Left lobe of liver (tissue), 2 donors: ENCODE measurements around the gene AQP12B. TPM values are rescaled to one million over a fixed set of nuclear protein-coding genes. Genes with fewer than 3 reads are reported as not detected.

Experiments
- ATAC-seq: fragments of 200-7000 bp; cut with Tn5 transposase; one replicate; pipeline ENCODE4 v1.9.1; 2020; ENCODE audit warnings: mild to moderate bottlenecking, moderate library complexity
- DNase-seq: peaks from one replicate; pipeline ENCODE4 v3.0.0-alpha.2; 2020; ENCODE audit warnings: low spot score
- total RNA-seq: library from RNA; stranded (reverse); gene quantifications from one replicate; pipeline ENCODE4 v1.2.1, GENCODE V29; 2021
- donor health status: DM: no; HTN: no; CAD: no; lungs with moderate emphysema.
- donor health status: DM: no; HTN: yes; CAD: no.

The AQP12B gene
- total RNA-seq, 1 donor from 2014 or later, result not detected

GRCh38 chr2:240718896-240719490, 36.3 kb upstream of the AQP12B start:
- no peak for ATAC-seq
- DNase-seq, result no peak

- DNase-seq, result no peak
These were observed 35.2 kb upstream of the AQP12B start for GRCh38 chr2:240717681-240718581.

GRCh38 chr2:240717181-240717641, 34.5 kb upstream of the AQP12B start:
- DNase-seq, result no peak
- ATAC-seq, result no peak

More at GRCh38 chr2:240717681-240718581, 35.2 kb upstream of the AQP12B start:
- no peak for ATAC-seq

GRCh38 chr2:240716130-240716798, 33.6 kb upstream of the AQP12B start:
- DNase-seq (no peak), ATAC-seq (no peak)

- DNase-seq (no peak), ATAC-seq (no peak)
These were observed 32.4 kb upstream of the AQP12B start for GRCh38 chr2:240714747-240715725.

- ATAC-seq, result no peak
- no peak for DNase-seq
These were observed 31.5 kb upstream of the AQP12B start for GRCh38 chr2:240713928-240714746.

- DNase-seq (no peak), ATAC-seq (no peak)
These were observed 30.6 kb upstream of the AQP12B start for GRCh38 chr2:240713071-240713927.

- no peak for ATAC-seq
- no peak for DNase-seq
These were observed 29.4 kb upstream of the AQP12B start for GRCh38 chr2:240712121-240712520.

- DNase-seq (no peak), ATAC-seq (no peak)
These were observed 29.0 kb upstream of the AQP12B start for GRCh38 chr2:240711701-240712100.

GRCh38 chr2:240711296-240711695, 28.6 kb upstream of the AQP12B start:
- ATAC-seq, result no peak
- DNase-seq, result no peak

GRCh38 chr2:240708457-240708856, 25.8 kb upstream of the AQP12B start:
- no peak for DNase-seq

GRCh38 chr2:240707821-240708220, 25.1 kb upstream of the AQP12B start:
- ATAC-seq, result no peak

More at GRCh38 chr2:240708457-240708856, 25.8 kb upstream of the AQP12B start:
- no peak for ATAC-seq

GRCh38 chr2:240707043-240707756, 24.5 kb upstream of the AQP12B start:
- no peak for DNase-seq
- ATAC-seq, result no peak

More at GRCh38 chr2:240707821-240708220, 25.1 kb upstream of the AQP12B start:
- DNase-seq, result no peak

GRCh38 chr2:240705204-240705791, 22.6 kb upstream of the AQP12B start:
- DNase-seq (no peak), ATAC-seq (no peak)

GRCh38 chr2:240704651-240705050, 22.0 kb upstream of the AQP12B start:
- DNase-seq (no peak), ATAC-seq (no peak)

- no peak for DNase-seq
- peak; percentile 27 for ATAC-seq
These were observed 21.0 kb upstream of the AQP12B start for GRCh38 chr2:240703417-240704341.
